Middle frontal gyrus (tissue), 1 donor: ENCODE data around the gene DNAH10.
"Not testable (repeated sequence)": the region's sequence is repeated elsewhere in the genome, so short reads cannot be mapped to it uniquely, and the experiment has no call there.

ENCODE experiments used
- DNase-seq: peaks from one replicate; pipeline ENCODE4 v3.0.0-alpha.2; 2015; ENCODE audit warnings: low spot score; ENCODE audit errors: extremely low spot score

Gene DNAH10

GRCh38 chr12:123748161-123748560, 13.9 kb upstream of the DNAH10 start:
- DNase-seq, result no peak

GRCh38 chr12:123748661-123749060, 13.4 kb upstream of the DNAH10 start:
- no peak for DNase-seq

GRCh38 chr12:123749355-123749754, 12.7 kb upstream of the DNAH10 start:
- no peak for DNase-seq

- no peak for DNase-seq
Observed at GRCh38 chr12:123750159-123750656, 11.9 kb upstream of the DNAH10 start.

- DNase-seq, result no peak
Observed at GRCh38 chr12:123752046-123752445, 10.1 kb upstream of the DNAH10 start.

- DNase-seq, result no peak
Observed at GRCh38 chr12:123754041-123754772, 7.9 kb upstream of the DNAH10 start.

- no peak for DNase-seq
Observed at GRCh38 chr12:123757561-123757960, 4.5 kb upstream of the DNAH10 start.

GRCh38 chr12:123760267-123760938, 1.7 kb upstream of the DNAH10 start:
- no peak for DNase-seq

GRCh38 chr12:123762715-123763052, 583 bp downstream of the DNAH10 start:
- no peak for DNase-seq

- no peak for DNase-seq
Observed at GRCh38 chr12:123763093-123763492, 992 bp downstream of the DNAH10 start.

GRCh38 chr12:123764109-123764508, 2.0 kb downstream of the DNAH10 start:
- no peak for DNase-seq

GRCh38 chr12:123765504-123766035, 3.5 kb downstream of the DNAH10 start:
- DNase-seq, result no peak

- DNase-seq, result no peak
Observed at GRCh38 chr12:123767613-123768012, 5.5 kb downstream of the DNAH10 start.

- no peak for DNase-seq
Observed at GRCh38 chr12:123771261-123771660, 9.2 kb downstream of the DNAH10 start.

GRCh38 chr12:123772074-123772473, 10.0 kb downstream of the DNAH10 start:
- no peak for DNase-seq

GRCh38 chr12:123773375-123773774, 11.3 kb downstream of the DNAH10 start:
- DNase-seq, result no peak

GRCh38 chr12:123779551-123779950, 17.4 kb downstream of the DNAH10 start:
- DNase-seq, result no peak

GRCh38 chr12:123782997-123783792, 21.1 kb downstream of the DNAH10 start:
- DNase-seq, result no peak

- no peak for DNase-seq
Observed at GRCh38 chr12:123787466-123787865, 25.4 kb downstream of the DNAH10 start.

- no peak for DNase-seq
Observed at GRCh38 chr12:123788541-123788940, 26.4 kb downstream of the DNAH10 start.

GRCh38 chr12:123789422-123789821, 27.3 kb downstream of the DNAH10 start:
- not testable (repeated sequence) for DNase-seq
